Kidney epithelial cell (primary cell): ENCODE measurements around the gene DYNLT1. TPM values are rescaled to one million over a fixed set of nuclear protein-coding genes. Genes with fewer than 3 reads are reported as not detected.

Experiments used
- DNase-seq: peaks from one replicate; pipeline ENCODE4 v3.0.0-alpha.2; 2010; ENCODE audit warnings: low read depth
- H3K27me3 ChIP-seq: 2 replicates; pipeline ENCODE4 v1.6.0; 2011; ENCODE audit warnings: low read length; ENCODE audit not compliant: control insufficient read depth, insufficient read depth
- H3K36me3 ChIP-seq: 2 replicates; pipeline ENCODE4 v1.5.1; 2011; ENCODE audit warnings: low read length; ENCODE audit not compliant: control insufficient read depth, insufficient read depth
- H3K4me3 ChIP-seq: 2 replicates; pipeline ENCODE4 v1.5.1; 2011; ENCODE audit warnings: low read depth, mild to moderate bottlenecking, control low read depth, low read length
- total RNA-seq: library from RNA; depleted of rRNA; stranded (reverse); fragments of >200 nt; gene quantifications from 2 replicates; pipeline ENCODE4 v1.2.3, GENCODE V29; 2015
- TF ChIP-seq, protein P1 (sequence below): IDR thresholded peaks from 2 replicates; pipeline ENCODE4 v1.5.1; 2011; ENCODE audit warnings: mild to moderate bottlenecking, moderate library complexity, low read length, control low read depth, inconsistent platforms; ENCODE audit not compliant: insufficient read depth, poor library complexity, severe bottlenecking

DYNLT1 gene
- total RNA-seq, 1 donor from 2014 or later, result 124 TPM

DNA sequence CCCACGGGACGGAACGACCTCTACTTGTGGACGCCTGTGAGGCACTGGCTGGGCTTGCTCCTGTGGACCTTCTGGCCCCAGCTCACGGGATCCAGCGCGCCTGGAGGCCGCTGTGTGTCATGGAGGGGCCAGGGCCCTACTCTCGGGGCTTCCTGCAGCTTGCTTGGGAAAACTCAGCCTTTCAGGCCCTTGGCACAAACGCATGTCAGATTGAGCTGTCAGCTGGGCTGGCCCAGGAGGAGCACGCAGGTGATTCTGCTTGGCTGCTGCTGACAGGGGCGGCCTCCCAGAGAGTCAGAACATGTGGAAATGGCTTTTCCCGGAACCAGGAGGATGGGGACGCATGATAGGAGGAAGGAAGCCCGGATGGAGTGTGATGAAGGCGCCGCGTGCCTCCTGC, 44.9 kb downstream of the DYNLT1 start:
- Histone ChIP-seq H3K36me3 (no peaks in the 10 kb centered on the region), H3K4me3 (no peak overlapping the region), H3K27me3 (no peaks in the 10 kb centered on the region)
- TF ChIP-seq, protein P1, sequence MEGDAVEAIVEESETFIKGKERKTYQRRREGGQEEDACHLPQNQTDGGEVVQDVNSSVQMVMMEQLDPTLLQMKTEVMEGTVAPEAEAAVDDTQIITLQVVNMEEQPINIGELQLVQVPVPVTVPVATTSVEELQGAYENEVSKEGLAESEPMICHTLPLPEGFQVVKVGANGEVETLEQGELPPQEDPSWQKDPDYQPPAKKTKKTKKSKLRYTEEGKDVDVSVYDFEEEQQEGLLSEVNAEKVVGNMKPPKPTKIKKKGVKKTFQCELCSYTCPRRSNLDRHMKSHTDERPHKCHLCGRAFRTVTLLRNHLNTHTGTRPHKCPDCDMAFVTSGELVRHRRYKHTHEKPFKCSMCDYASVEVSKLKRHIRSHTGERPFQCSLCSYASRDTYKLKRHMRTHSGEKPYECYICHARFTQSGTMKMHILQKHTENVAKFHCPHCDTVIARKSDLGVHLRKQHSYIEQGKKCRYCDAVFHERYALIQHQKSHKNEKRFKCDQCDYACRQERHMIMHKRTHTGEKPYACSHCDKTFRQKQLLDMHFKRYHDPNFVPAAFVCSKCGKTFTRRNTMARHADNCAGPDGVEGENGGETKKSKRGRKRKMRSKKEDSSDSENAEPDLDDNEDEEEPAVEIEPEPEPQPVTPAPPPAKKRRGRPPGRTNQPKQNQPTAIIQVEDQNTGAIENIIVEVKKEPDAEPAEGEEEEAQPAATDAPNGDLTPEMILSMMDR, result no peak
- no peak for DNase-seq

DNA sequence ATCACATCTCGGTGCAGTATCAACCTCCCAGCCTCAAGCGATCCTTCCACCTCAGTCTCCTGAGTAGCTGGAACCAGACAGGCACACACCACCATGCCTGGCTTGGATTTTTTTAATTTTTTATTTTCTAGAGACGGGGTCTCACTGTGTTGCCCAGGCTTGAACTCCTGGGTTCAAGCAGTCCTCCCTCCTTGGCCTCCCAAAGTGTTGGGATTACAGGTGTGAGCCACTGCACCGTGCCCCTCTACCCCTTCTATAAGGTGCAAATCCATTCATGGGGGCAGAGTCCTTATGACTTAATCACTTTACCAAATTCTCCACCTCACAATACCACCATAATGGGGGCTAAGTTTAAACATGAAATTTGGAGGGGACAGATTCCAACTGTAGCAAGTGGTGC, 47.0 kb downstream of the DYNLT1 start:
- Histone ChIP-seq H3K27me3 (no peaks in the 10 kb centered on the region), H3K4me3 (no peak overlapping the region), H3K36me3 (no peaks in the 10 kb centered on the region)
- DNase-seq, result no peak
- TF ChIP-seq, protein P1, result no peak

DNA sequence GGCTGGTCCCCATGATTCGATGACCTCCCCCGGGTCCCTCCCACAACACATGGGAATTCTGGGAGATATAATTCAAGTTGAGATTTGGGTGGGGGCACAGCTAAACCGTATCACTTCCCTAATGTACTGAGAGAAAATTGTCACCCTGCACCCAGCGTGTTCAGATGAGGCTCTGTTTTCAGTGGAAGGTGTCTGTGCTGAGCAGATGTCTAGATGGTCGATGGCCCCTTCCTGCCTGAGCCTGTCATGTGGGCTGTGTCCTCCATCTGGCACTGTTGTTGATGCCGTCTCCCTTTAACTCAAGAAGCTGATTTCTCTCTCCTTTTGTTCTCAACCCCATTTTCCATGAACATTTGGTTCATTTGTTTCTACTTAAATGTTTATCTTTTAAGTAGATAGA, 47.7 kb downstream of the DYNLT1 start:
- Histone ChIP-seq H3K36me3 (no peaks in the 10 kb centered on the region), H3K27me3 (no peaks in the 10 kb centered on the region), H3K4me3 (no peak overlapping the region)
- no peak for DNase-seq
- TF ChIP-seq, protein P1, result no peak

DNA sequence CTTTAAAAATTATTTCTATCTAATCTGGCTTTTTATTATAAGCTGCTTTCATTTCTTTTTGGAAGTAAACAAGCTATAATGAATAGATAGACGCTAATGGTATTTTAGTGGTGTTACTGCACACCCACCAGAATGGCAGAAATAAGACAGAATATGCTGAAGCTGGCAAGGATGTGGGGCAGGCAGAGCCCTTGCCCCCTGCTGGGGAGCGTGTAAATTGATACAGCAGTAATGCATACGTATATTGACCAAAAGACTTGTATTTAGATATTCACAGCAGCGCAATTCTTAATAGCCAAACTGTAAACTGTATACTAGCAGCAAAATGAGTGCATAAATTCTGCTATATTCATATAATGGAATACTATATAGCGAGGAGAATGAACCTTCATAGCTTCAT, 49.3 kb downstream of the DYNLT1 start:
- Histone ChIP-seq H3K4me3 (no peak overlapping the region), H3K36me3 (no peaks in the 10 kb centered on the region), H3K27me3 (no peaks in the 10 kb centered on the region)
- no peak for DNase-seq
- TF ChIP-seq, protein P1, result peak; percentile 7

DNA sequence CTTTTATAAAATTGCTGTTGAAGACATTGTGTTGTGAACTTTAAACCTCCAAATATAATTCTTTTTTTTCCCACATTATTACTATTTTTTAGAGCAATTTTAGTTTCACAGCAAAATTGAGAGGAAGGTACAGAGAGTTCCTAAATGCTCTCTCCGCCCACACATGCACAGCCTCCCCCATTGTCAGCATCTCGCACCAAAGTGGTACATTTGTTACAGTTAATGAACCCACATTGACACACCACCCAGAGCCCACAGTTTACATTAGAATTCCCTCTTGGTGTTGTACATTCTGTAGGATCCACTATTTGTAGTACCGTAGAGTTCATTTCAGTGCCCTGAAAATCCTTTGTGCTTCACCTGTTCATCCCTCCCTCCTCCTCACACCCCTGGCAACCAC, 50.9 kb downstream of the DYNLT1 start:
- Histone ChIP-seq H3K36me3 (no peaks in the 10 kb centered on the region), H3K27me3 (no peaks in the 10 kb centered on the region), H3K4me3 (no peak overlapping the region)
- TF ChIP-seq, protein P1, result no peak
- DNase-seq, result no peak

DNA sequence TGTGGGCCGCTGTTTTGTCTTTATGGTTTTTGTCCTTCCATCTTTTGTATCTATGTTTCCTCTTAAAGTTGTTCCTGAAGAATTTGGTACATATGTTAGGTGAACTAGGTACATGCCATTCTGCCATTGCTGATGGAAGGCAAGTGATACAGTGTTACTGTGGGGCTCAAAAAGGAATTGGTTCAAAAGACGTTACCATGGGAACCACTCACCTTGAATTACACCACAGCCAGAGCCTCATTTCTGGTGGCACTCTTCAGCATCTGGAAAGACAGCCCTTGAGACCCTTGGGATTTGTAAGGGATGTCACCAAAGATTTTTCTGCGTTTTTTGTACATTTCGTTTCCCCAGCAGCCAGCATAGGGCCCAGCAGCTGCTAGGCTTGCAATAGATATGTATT, 52.7 kb downstream of the DYNLT1 start:
- H3K4me3 ChIP-seq, result no peak overlapping the region
- DNase-seq, result no peak
- TF ChIP-seq, protein P1, result no peak
- H3K36me3 ChIP-seq, result peaks cover 3% of the 10 kb centered on the region
- H3K27me3 ChIP-seq, result no peaks in the 10 kb centered on the region
